CD14-positive monocyte (primary cell): ENCODE data around the gene CNOT4. TPM values are rescaled to one million over a fixed set of nuclear protein-coding genes. Genes with fewer than 3 reads are reported as not detected.

Experiments
- DNase-seq, 3 donors: peaks; one replicate each; pipeline ENCODE4 v3.0.0-alpha.2; 2011 to 2022
- H2AFZ ChIP-seq: 2 replicates; pipeline ENCODE4 v1.6.0; 2012; ENCODE audit warnings: mild to moderate bottlenecking, low read depth, low read length, inconsistent platforms; ENCODE audit not compliant: insufficient read depth, poor library complexity, severe bottlenecking
- H3K27ac ChIP-seq, 2 donors: 1 replicate in 1 of 2; 2 replicates in 1 of 2; pipeline ENCODE4 v1.5.1; 2012 to 2013; ENCODE audit warnings: low read length in 2 of 2, control low read depth in 1 of 2, inconsistent platforms in 1 of 2, low read depth in 1 of 2, mild to moderate bottlenecking in 1 of 2
- H3K27me3 ChIP-seq, 2 donors: one replicate each; pipeline versions ENCODE4 v1.6.0 to v1.6.1; 2011 to 2013; ENCODE audit warnings: low read length in 2 of 2; ENCODE audit not compliant: control insufficient read depth in 2 of 2, insufficient read depth in 2 of 2
- H3K36me3 ChIP-seq, 2 donors: replicated peaks in 1 of 2; 1 replicate in 1 of 2; 2 replicates in 1 of 2; pipeline versions ENCODE4 v1.5.1 to v1.6.1; 2012 to 2013; ENCODE audit warnings: low read length in 2 of 2, control low read depth in 1 of 2, inconsistent platforms in 1 of 2, mild to moderate bottlenecking in 1 of 2; ENCODE audit not compliant: insufficient read depth in 2 of 2, control insufficient read depth in 1 of 2
- H3K4me1 ChIP-seq, 2 donors: 1 replicate in 1 of 2; 2 replicates in 1 of 2; pipeline versions ENCODE4 v1.5.1 to v1.6.1; 2012 to 2013; ENCODE audit warnings: low read length in 2 of 2, control low read depth in 1 of 2, inconsistent platforms in 1 of 2, mild to moderate bottlenecking in 1 of 2, moderate library complexity in 1 of 2; ENCODE audit not compliant: insufficient read depth in 2 of 2, control insufficient read depth in 1 of 2
- H3K4me2 ChIP-seq: replicated peaks from 2 replicates; pipeline ENCODE3; 2012; ENCODE audit warnings: low read length, moderate library complexity, mild to moderate bottlenecking; ENCODE audit not compliant: poor library complexity, severe bottlenecking; ENCODE audit errors: extremely low read depth
- H3K4me3 ChIP-seq, 3 experiments: fragments of 200-600 bp in 1 of 3; sonication (generic) in 1 of 3; replicated peaks in 1 of 3; 1 replicate in 2 of 3; 2 replicates in 1 of 3; pipeline ENCODE4 v1.5.1; 2011 to 2013; ENCODE audit warnings: low read length in 3 of 3, mild to moderate bottlenecking in 3 of 3, control low read depth in 2 of 3, low read depth in 2 of 3, inconsistent platforms in 1 of 3, moderate library complexity in 1 of 3
- H3K79me2 ChIP-seq: 2 replicates; pipeline ENCODE4 v1.6.0; 2012; ENCODE audit warnings: mild to moderate bottlenecking, control low read depth, inconsistent platforms, low read length, moderate library complexity; ENCODE audit not compliant: insufficient read depth
- H3K9ac ChIP-seq: 2 replicates; pipeline ENCODE4 v1.6.0; 2017; ENCODE audit warnings: low read length, mild to moderate bottlenecking; ENCODE audit not compliant: insufficient read depth, poor library complexity, severe bottlenecking
- H3K9me3 ChIP-seq, 2 donors: replicated peaks in 1 of 2; 1 replicate in 1 of 2; 2 replicates in 1 of 2; pipeline versions ENCODE4 v1.5.1 to v1.6.1; 2012 to 2013; ENCODE audit warnings: low read length in 2 of 2, control low read depth in 1 of 2; ENCODE audit not compliant: control insufficient read depth in 1 of 2, insufficient read depth in 1 of 2
- H4K20me1 ChIP-seq: 2 replicates; pipeline ENCODE4 v1.6.0; 2012; ENCODE audit warnings: mild to moderate bottlenecking, low read length, control low read depth, moderate library complexity; ENCODE audit not compliant: insufficient read depth
- H3K27ac Mint-ChIP-seq, 7 donors: one replicate each; pipeline ENCODE4 v1.8.0; 2020; ENCODE audit warnings: mild to moderate bottlenecking in 7 of 7, mixed read lengths in 7 of 7, moderate library complexity in 6 of 7, inconsistent platforms in 2 of 7
- H3K27me3 Mint-ChIP-seq, 3 donors: one replicate each; pipeline ENCODE4 v1.8.0; 2021 to 2022; ENCODE audit warnings: low read depth in 3 of 3, mild to moderate bottlenecking in 3 of 3, mixed read lengths in 3 of 3, moderate library complexity in 3 of 3, inconsistent platforms in 1 of 3
- H3K36me3 Mint-ChIP-seq, 2 donors: one replicate each; pipeline ENCODE4 v1.8.0; 2020; ENCODE audit warnings: mixed read lengths in 2 of 2, inconsistent platforms in 1 of 2, mild to moderate bottlenecking in 1 of 2
- H3K4me1 Mint-ChIP-seq: one replicate; pipeline ENCODE4 v1.8.0; 2020; ENCODE audit warnings: mild to moderate bottlenecking, mixed read lengths
- H3K4me3 Mint-ChIP-seq, 2 donors: one replicate each; pipeline ENCODE4 v1.8.0; 2020; ENCODE audit warnings: mild to moderate bottlenecking in 2 of 2, mixed read lengths in 2 of 2, moderate library complexity in 1 of 2
- H3K9me3 Mint-ChIP-seq, 7 donors: one replicate each; pipeline ENCODE4 v1.8.0; 2020 to 2022; ENCODE audit warnings: mixed read lengths in 7 of 7, mild to moderate bottlenecking in 6 of 7, moderate library complexity in 6 of 7, inconsistent platforms in 2 of 7
- CTCF ChIP-seq: fragments of 200-600 bp; IDR thresholded peaks from one replicate; pipeline ENCODE4 v1.8.0; 2022; ENCODE audit warnings: antibody characterized with exemption, mild to moderate bottlenecking
- WGBS: methylation state at CpG from one replicate; pipeline ENCODE4 v1.1.5; 2013; ENCODE audit warnings: missing lambda C conversion rate; ENCODE audit not compliant: insufficient coverage; 5-methylcytosine and 5-hydroxymethylcytosine counted together
- intact Hi-C, 2 donors: fragments of 100-400 bp; cut with micrococcal nuclease; formaldehyde crosslinking; loops; one replicate each; pipeline versions ENCODE4 v1.15.0 to v1.15.1; 2023
- polyA minus RNA-seq: library from RNA; depleted of rRNA, polyadenylated mRNA; stranded (reverse); fragments of >200 nt; gene quantifications from 2 replicates; pipeline ENCODE4 v1.2.3, GENCODE V29; 2012
- polyA plus RNA-seq, 3 donors: library from polyadenylated mRNA; depleted of rRNA in 1 of 3; unstranded in 2 of 3; stranded (reverse) in 1 of 3; fragments of 300-500 nt in 2 of 3; fragments of >200 nt in 1 of 3; fragmentation: Illumina TruSeq in 2 of 3; gene quantifications; 1 replicate in 2 of 3; 2 replicates in 1 of 3; pipeline ENCODE4 v1.2.3, GENCODE V29; 2012 to 2021
- total RNA-seq, 12 experiments: library from RNA in 1 of 12; stranded (reverse) in 1 of 12; fragments of 120-200 nt in 1 of 12; gene quantifications; one replicate each; pipeline ENCODE4 v1.2.4 and lab custom pipeline; 2013 to 2026; ENCODE audit warnings: mixed read lengths in 6 of 12, inconsistent platforms in 1 of 12

Gene CNOT4
- 9.8 TPM for total RNA-seq (2013)
- polyA plus RNA-seq: 1 to 10 TPM; 4.3 to 7.9 (median 6.3) TPM
- 9.1 and 13.3 TPM in 2 replicates for polyA minus RNA-seq
- total RNA-seq (lab: John Stamatoyannopoulos, UW): 30.1 to 85.3 (median 42.5) reads per million in 11 experiments

GRCh38 chr7:135509839-135510591 lies at the start of gene CNOT4:
Gene CNOT4, minus strand, starts transcription at chr7:135510102. Its CDS starts 71,771 bp downstream, at chr7:135438331.
- Histone ChIP-seq H4K20me1 (peaks cover 34% of the 10 kb centered on the region), H3K36me3 (peaks cover 0 to 4% of the 10 kb centered on the region in 2 donors), H3K4me2 (peak within 1 kb of the TSS; percentile 100), H3K27me3 (no peaks in the 10 kb centered on the region), H3K27ac (peak within 1 kb of the TSS; percentile 91 to 98), H3K4me1 (peaks cover 21 to 31% of the 10 kb centered on the region in 2 donors), H3K9me3 (no peaks in the 10 kb centered on the region), H2AFZ (peak within 1 kb of the TSS; percentile 95), H3K9ac (peak within 1 kb of the TSS; percentile 98), H3K79me2 (peaks cover 49% of the 10 kb centered on the region), H3K4me3 (peak within 1 kb of the TSS; percentile 82 to 99 (median 87))
- WGBS: 0% methylated on average over 43 of the region's 55 CpGs
- DNase-seq: peak; percentile 95 to 97 (median 96)
- Mint-ChIP-seq H3K27ac (no peak within 1 kb of the TSS), H3K4me3 (no peak within 1 kb of the TSS), H3K9me3 (no peaks in the 10 kb centered on the region), H3K4me1 (peaks cover 9% of the 10 kb centered on the region), H3K36me3 (peaks cover 0 to 4% of the 10 kb centered on the region in 2 donors), H3K27me3 (peaks cover 0 to 2% (median 0%) of the 10 kb centered on the region in 3 donors)
- no peak for TF ChIP-seq CTCF
- intact Hi-C loops: loop anchor here (2.0 to 10.0 kb wide), 4 partner anchors 47 to 155 kb away; partner anchors contain the start of genes STMP1 (in 2 of the 2) and NUP205 (in 1 of the 2)

- H2AFZ ChIP-seq: peak overlapping the region; percentile 98
- no peaks in the 10 kb centered on the region for H4K20me1 ChIP-seq
- DNase-seq: no peak
- no peaks in the 10 kb centered on the region for H3K9me3 ChIP-seq
- H3K4me1 Mint-ChIP-seq: peaks cover 20% of the 10 kb centered on the region
- H3K4me3 Mint-ChIP-seq: no peak overlapping the region
- no peak overlapping the region for H3K27ac Mint-ChIP-seq
- H3K36me3 ChIP-seq: no peaks in the 10 kb centered on the region
- intact Hi-C loops: loop anchor here (2.0 to 5.0 kb wide), 2 partner anchors 48 to 418 kb away; partner anchors contain the start of genes CNOT4 (in 1 of the 2) and MTPN (in 1 of the 2)
- peaks cover 0 to 3% of the 10 kb centered on the region in 2 donors for H3K36me3 Mint-ChIP-seq
- H3K27me3 Mint-ChIP-seq: no peaks in the 10 kb centered on the region
- WGBS: no CpG with 5 or more reads among the region's 5 CpGs
- H3K27ac ChIP-seq: peak overlapping the region in 1 of 2 donors; percentile 98
- no peak for TF ChIP-seq CTCF
- peaks cover 6 to 12% of the 10 kb centered on the region in 2 donors for H3K4me1 ChIP-seq
- H3K27me3 ChIP-seq: no peaks in the 10 kb centered on the region
- H3K9me3 Mint-ChIP-seq: no peaks in the 10 kb centered on the region
- peak overlapping the region; percentile 96 for H3K4me2 ChIP-seq
- H3K4me3 ChIP-seq: peak overlapping the region; percentile 80 to 96 (median 89)
- peaks cover 61% of the 10 kb centered on the region for H3K79me2 ChIP-seq
- no peak overlapping the region for H3K9ac ChIP-seq
Observed at GRCh38 chr7:135558881-135559280, 49.0 kb upstream of the CNOT4 start.
